Measurements from ENCODE around the gene TEAD2. TPM values are rescaled to one million over a fixed set of nuclear protein-coding genes. Genes with fewer than 3 reads are reported as not detected.

TEAD2 gene
- total RNA-seq, 1 experiment from 2014 or later: 2.4 TPM

DNA sequence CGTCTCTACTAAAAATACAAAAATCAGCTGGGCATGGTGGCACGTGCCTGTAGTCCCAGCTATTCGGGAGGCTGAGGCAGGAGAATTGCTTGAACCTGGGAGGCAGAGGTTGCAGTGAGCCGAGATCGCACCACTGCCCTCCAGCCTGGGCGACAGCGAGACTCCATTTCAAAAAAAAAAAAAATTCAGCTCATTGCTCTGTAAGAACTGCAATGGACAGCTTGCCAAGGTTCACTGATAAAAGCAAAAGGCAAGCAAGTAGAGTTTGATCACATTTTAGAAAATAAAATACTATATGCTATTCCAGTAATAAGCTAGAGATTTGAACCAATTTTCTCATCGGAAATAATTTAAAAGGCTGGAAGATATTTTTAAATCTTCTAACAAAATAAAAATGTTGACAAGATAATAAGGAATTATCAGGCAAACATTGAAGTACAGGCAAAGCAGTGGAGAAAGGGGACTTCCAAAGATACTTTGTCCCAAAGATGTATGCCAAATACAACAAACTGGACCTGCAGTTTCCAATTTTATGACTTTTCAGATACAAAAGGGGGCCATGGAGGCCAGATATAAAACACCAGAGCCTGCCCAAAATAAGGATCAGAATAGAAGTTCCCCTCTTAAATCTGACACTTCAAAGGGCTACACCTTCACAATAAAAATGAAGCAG is 66.9 kb downstream of the TEAD2 start:
- no peak for TF ChIP-seq CTCF (IDR thresholded peaks at IDR 0.05; ENCODE audit: unreplicated experiment)
- DNase-seq: no peak
- Mint-ChIP-seq H3K9me3 (ENCODE audit: low read depth, unreplicated experiment) (no peaks in the 10 kb centered on the region), H3K4me3 (ENCODE audit: low read depth, unreplicated experiment) (no peak overlapping the region), H3K4me1 (ENCODE audit: low read depth, unreplicated experiment) (no peaks in the 10 kb centered on the region), H3K36me3 (ENCODE audit: insufficient read depth, unreplicated experiment) (no peaks in the 10 kb centered on the region), H3K27me3 (ENCODE audit: unreplicated experiment) (peaks cover 22% of the 10 kb centered on the region), H3K27ac (ENCODE audit: unreplicated experiment) (no peak overlapping the region)
- intact Hi-C loops (cut with micrococcal nuclease; ENCODE audit: unreplicated experiment): no loop called here
- CTCF ChIA-PET: no interaction called here
- no TSS peak for BruUV-seq (replicated peaks)

DNA sequence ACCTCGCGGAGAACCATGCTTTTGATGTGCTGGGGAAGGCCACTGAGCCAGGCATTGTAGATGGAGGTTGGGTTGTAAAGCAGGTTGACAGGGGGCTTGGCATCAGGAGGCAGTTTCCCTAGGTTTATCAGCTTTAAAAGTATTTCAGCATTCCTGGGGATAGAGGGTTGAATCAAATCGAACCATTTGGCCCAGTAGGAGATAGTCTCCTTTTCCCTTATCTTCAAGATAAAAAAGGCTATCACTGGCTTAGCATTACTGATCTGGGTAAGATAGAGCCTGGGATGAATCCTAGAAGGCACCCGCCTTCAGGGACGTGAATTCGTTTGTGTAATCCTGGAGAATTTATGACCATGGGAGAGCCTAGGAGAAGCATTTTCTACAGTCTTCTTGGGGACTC is 67.8 kb downstream of the TEAD2 start:
- no peak overlapping the region for H3K4me3 Mint-ChIP-seq (ENCODE audit: low read depth, unreplicated experiment)
- CTCF ChIA-PET: no interaction called here
- DNase-seq: no peak
- H3K4me1 Mint-ChIP-seq (ENCODE audit: low read depth, unreplicated experiment): no peaks in the 10 kb centered on the region
- peaks cover 16% of the 10 kb centered on the region for H3K27me3 Mint-ChIP-seq (ENCODE audit: unreplicated experiment)
- H3K9me3 Mint-ChIP-seq (ENCODE audit: low read depth, unreplicated experiment): no peaks in the 10 kb centered on the region
- no peak overlapping the region for H3K27ac Mint-ChIP-seq (ENCODE audit: unreplicated experiment)
- TF ChIP-seq CTCF (IDR thresholded peaks at IDR 0.05; ENCODE audit: unreplicated experiment): no peak
- H3K36me3 Mint-ChIP-seq (ENCODE audit: insufficient read depth, unreplicated experiment): no peaks in the 10 kb centered on the region
- no TSS peak for BruUV-seq (replicated peaks)
- intact Hi-C loops (cut with micrococcal nuclease; ENCODE audit: unreplicated experiment): no loop called here

Small RNA genes within 50 kb of the gene (microRNA-seq; reads per million reads assigned to microRNA genes)
- gene MIR4324: not detected

Other genes with a start within 250 kb of the TEAD2 start
- gene LIN7B, start 248.0 kb downstream of the TEAD2 start, total RNA-seq (2022): 7.0 and 7.5 TPM in 2 replicates
- 1.9 and 2.0 TPM in 2 replicates for gene C19orf73, start 243.3 kb downstream of the TEAD2 start, total RNA-seq (2022)
- 4.9 and 6.0 TPM in 2 replicates for gene PPFIA3, start 242.9 kb downstream of the TEAD2 start, total RNA-seq (2022)
- gene HRC, start 207.0 kb downstream of the TEAD2 start, total RNA-seq (2022): not detected in 2 replicates
- gene TRPM4, start 204.6 kb downstream of the TEAD2 start, total RNA-seq (2022): 70.0 and 79.9 TPM in 2 replicates
- not detected in 2 replicates for gene SLC6A16, start 37.2 kb downstream of the TEAD2 start, total RNA-seq (2022)
- not detected in 2 replicates for gene CD37, start 27.0 kb downstream of the TEAD2 start, total RNA-seq (2022)
- not detected in 2 replicates for gene DKKL1, start 1.5 kb upstream of the TEAD2 start, total RNA-seq (2022)
- not detected in 2 replicates for gene KASH5, start 25.8 kb upstream of the TEAD2 start, total RNA-seq (2022)
- not detected in 2 replicates for gene PTH2, start 61.0 kb upstream of the TEAD2 start, total RNA-seq (2022)
- not detected in 2 replicates for gene GFY, start 63.0 kb upstream of the TEAD2 start, total RNA-seq (2022)
- gene SLC17A7, start 79.1 kb upstream of the TEAD2 start, total RNA-seq (2022): not detected in 2 replicates
- 127 and 141 TPM in 2 replicates for gene PIH1D1, start 89.4 kb upstream of the TEAD2 start, total RNA-seq (2022)
- gene ALDH16A1, start 90.8 kb upstream of the TEAD2 start, total RNA-seq (2022): 34.4 and 36.1 TPM in 2 replicates
- gene FLT3LG, start 111.8 kb upstream of the TEAD2 start, total RNA-seq (2022): 4.8 and 7.1 TPM in 2 replicates
- gene RPL13A, start 125.2 kb upstream of the TEAD2 start, total RNA-seq (2022): 1,844 and 1,993 TPM in 2 replicates
- 1,643 and 1,795 TPM in 2 replicates for gene RPS11, start 134.0 kb upstream of the TEAD2 start, total RNA-seq (2022)
- gene FCGRT, start 150.2 kb upstream of the TEAD2 start, total RNA-seq (2022): 80.8 and 95.4 TPM in 2 replicates
- gene RCN3, start 165.6 kb upstream of the TEAD2 start, total RNA-seq (2022): 5.0 and 7.6 TPM in 2 replicates
- gene NOSIP, start 218.1 kb upstream of the TEAD2 start, total RNA-seq (2022): 76.9 and 81.2 TPM in 2 replicates
- gene PRRG2, start 218.9 kb upstream of the TEAD2 start, total RNA-seq (2022): 19.0 and 22.1 TPM in 2 replicates
- 51.4 and 53.0 TPM in 2 replicates for gene PRR12, start 228.8 kb upstream of the TEAD2 start, total RNA-seq (2022)